HG03280 (cell line): ENCODE results near the gene MAPKAP1.
"Not testable (repeated sequence)": the region's sequence is repeated elsewhere in the genome, so short reads cannot be mapped to it uniquely, and the experiment has no call there.

Source experiments
- ATAC-seq: cut with Tn5 transposase; IDR thresholded peaks from one replicate; pipeline ENCODE4 v1.9.1; 2021; ENCODE audit warnings: mild to moderate bottlenecking, moderate library complexity; ENCODE audit not compliant: unreplicated experiment

Gene MAPKAP1

DNA sequence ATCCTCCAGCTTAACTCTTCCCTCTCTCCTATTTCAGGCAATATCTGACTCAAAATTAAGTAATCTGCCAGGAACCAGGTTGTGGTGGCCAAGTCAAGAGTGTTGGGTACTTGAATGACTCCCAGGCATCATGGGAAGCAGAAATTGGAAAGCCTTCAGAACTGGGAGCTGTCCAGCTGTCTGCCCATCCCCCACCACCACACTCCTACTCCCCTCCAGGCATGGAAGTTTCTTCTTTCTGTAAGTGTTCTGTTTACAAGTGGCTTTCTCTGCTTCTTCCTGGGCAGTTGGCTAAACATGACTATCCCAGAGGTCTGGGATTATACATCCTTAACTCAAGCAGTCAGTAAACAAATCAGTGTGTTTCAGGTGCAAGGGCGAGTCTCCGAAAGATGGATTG lies 25.6 kb upstream of the MAPKAP1 start:
- ATAC-seq = no peak

DNA sequence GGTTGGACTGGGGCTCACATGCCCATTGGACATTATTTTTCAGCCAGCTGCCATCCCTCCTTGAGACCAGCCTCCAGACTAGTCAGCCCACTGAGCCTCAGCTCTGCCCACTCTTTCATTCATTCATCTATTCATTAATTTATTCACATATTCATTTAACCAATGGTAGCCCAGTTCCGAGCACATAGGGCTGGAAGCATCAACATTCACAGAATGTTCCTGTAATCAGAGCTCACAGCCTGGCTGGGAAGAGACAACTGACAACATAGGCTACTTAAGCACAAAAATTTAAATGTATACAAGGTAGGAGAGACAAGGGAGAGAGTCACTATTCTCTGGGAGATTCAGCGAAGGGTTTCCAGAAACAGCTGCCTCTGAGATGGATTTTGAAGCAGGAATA lies 23.2 kb upstream of the MAPKAP1 start:
- no peak for ATAC-seq

DNA sequence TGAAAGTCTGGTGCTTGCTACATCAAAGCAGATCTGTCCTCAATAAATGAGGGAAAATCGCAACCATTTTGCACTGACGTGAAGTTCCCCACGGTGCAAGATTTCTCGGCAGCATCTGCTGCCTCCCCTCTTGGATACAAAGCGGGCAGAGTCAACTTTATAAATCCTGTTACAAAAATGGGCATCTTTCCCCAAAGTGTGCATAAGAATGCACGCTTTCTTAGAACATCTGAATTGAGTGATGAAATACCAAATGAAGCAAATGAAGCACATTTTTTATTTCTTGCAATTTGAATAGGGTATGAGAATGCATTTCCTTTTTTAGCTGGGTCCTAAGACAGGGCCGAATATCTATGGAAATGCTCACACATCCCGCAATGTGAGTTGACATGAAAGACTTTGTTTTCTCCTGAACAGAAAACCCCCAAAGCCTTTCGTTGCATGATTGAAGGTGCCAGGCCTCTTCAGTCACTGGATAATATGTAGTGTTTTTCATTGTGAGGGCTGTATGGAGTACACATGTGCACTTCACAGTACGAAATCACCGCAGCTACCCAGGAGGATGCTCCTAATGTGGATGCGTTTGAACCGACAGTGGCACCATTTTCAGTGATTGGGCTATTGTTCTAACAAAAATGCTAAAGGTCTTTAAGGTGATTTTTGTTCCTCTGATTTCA lies 19.6 kb upstream of the MAPKAP1 start:
- ATAC-seq = no peak

- ATAC-seq = peak; percentile 13
Measured at GRCh38 chr9:125707472-125707804, 430 bp upstream of the MAPKAP1 start.

GRCh38 chr9:125705893-125706292 lies 1.1 kb downstream of the MAPKAP1 start:
- no peak for ATAC-seq

DNA sequence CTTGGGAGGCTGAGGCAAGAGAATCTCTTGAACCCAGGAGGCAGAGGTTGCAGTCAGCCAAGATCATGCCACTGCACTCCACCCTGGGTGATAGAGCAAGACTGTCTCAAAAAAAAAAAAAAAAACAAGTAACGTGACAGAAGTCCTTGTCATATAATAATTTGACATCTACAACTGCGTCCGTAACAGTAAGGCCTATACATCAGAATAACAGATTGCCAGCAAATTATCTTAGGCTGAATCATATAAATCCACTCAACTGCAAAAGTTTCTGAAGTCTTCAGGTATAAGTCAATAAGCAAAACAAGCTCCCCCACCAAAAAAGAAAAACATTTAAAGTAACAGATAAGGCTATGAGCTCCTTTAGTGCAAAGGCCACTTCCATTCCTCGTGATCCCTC lies 3.3 kb downstream of the MAPKAP1 start:
- ATAC-seq = no peak

DNA sequence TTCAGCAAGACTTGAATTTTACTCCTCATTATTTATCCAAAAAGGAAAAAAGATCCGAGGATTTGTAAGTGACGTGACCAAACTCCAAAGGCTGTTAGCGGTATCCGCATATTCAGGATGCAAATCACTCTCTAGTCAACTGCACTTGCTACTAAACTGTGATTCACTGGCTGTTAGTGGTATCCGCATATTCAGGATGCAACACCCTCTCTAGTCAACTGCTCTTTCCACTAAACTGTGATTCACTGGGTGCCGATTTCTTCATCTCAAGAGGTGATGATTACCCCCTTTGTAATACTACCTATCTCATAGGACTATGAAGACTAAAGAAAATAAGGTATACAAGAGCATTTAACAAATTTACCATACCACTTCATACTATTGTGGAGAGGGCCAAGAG lies 5.7 kb downstream of the MAPKAP1 start:
- ATAC-seq = peak; percentile 47

- peak; percentile 75 for ATAC-seq
Measured at GRCh38 chr9:125700791-125701190, 6.2 kb downstream of the MAPKAP1 start.

DNA sequence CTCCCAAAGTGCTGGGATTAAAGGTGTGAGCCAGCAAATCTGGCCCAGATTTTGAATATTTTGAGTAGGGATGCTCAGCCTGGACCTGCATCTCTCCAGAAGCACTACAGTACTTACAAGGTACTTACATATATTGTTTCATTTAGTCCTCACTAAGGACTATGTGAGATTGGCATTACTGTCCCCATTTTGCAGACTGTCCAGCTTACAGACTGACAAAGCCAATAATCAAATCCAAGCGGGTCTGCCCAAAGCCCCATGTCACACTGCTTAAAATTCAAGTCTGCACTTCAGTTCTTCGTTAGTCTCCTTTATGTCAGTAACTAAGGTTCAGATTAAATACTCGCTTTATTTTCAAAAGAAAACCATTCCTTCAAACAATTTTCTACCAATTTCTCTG lies 7.1 kb downstream of the MAPKAP1 start:
- no peak for ATAC-seq

DNA sequence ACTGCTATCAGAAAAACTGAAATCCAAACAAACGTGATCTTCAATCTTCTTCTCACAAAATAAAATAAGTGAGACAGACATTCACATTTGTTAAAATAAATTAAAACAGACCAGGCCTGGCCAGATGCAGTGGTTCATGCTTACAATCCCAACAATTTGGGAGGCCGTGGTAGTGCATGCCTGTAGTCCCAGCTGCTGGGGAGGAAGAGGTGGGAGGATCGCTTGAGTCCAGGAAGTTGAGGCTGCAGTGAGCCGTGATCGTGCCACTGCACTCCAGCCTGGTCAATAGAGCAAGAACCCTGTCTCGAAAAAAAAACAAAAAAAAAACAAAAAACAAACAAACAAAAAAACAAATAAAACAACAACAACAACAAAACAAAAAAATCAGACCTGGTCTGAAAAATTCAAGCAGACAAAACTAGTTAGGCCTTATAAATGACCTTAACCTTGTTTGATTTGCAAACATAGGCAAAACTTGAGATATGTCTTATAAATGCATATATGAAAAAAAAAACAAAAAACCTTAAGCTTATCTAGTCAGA lies 10.8 kb downstream of the MAPKAP1 start:
- ATAC-seq = no peak

DNA sequence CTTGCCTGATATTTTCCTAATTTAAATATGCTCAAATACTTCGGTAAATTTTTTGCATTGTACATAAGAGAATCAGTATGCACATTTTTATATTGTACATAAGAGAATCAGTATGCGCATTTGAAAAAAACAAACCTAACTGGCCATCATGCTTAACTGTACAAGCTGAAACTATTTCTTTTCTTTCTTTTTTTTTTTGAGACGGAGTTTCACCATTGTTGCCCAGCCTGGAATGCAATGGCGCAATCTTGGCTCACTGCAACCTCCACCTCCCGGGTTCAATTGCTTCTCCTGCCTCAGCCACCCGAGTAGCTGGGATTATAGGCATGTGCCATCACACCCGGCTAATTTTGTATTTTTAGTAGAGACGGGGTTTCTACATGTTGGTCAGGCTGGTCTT lies 11.5 kb downstream of the MAPKAP1 start:
- ATAC-seq = not testable (repeated sequence)

GRCh38 chr9:125694478-125694877 lies 12.5 kb downstream of the MAPKAP1 start:
- no peak for ATAC-seq

DNA sequence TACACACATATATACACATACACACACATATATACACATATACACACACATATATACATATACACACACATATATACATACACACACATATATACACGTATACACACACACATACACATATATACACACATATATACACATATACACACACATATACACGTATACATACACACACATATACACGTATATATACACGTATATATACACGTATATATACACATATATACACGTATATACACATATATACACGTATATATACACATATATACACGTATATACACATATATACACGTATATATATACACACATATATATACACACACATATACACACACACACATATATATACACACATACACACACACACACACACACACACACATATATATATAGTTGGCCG lies 13.5 kb downstream of the MAPKAP1 start:
- not testable (repeated sequence) for ATAC-seq

GRCh38 chr9:125691869-125692268 lies 15.1 kb downstream of the MAPKAP1 start:
- ATAC-seq = no peak

DNA sequence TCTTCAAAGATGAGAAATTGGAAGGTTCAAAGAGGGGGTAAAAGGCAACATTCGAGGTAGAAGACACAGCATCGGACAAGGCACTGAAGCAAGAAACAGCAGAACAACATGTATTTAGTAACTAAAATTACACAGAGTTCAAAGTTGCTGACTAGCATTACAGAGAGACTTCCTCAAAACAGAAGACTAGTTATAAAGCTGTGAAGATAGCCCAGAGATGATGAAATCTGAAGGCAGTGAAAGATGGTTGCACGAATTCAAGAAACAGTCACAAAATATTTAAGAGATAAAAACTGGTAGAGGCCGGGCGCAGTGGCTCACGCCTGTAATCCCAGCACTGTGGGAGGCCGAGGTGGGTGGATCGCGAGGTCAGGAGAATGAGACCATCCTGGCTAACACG lies 16.3 kb downstream of the MAPKAP1 start:
- ATAC-seq = no peak

DNA sequence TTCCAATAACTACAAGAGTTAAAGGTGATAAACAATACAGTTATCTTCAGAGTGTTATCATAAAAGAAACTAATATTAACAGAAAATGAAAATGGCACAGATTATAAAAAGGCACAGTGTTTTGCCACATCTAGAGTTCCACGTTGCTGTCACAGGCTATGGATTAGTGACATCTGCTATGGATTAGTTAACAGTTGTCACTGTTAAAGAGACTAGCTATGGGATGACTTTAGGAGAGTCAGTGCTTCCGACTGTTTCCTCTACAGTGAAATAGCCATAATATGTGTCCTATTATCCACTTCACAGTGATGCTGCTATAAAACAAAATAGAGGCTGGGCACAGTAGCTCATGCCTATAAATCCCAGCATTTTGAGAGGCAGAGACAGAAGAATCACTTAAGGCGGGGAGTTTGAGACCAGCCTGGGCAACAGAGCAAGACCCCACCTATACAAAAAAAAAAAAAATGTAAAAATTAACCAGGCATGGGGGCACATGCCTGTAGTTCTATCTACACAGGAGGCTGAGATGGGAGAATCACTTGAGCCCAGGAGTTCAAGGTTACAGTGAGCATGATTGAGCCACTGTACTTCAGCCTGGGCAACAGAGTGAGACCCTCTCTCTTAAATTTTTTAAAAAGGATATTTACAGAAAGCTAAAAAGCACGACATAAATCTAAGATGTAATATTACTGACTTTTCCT lies 19.7 kb downstream of the MAPKAP1 start:
- no peak for ATAC-seq

DNA sequence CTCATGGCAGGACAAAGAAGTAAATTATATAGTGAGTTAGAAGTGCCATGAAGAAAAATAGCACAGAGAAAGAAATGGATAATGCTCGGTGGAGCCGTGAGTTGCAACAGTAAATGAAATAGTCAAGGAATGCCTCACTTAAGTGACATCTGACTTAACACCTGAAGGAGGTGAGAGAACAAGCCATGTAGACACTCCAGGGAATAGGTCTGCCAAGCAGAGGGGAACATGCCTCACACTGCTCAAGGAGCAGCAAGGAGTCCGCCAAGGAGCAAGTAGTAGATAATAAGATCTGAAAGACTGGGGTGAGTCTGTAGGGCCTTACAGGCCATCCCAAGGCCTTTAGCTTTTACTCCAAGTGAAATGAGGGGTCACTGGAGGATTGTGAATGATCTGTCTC lies 21.8 kb downstream of the MAPKAP1 start:
- ATAC-seq = no peak

DNA sequence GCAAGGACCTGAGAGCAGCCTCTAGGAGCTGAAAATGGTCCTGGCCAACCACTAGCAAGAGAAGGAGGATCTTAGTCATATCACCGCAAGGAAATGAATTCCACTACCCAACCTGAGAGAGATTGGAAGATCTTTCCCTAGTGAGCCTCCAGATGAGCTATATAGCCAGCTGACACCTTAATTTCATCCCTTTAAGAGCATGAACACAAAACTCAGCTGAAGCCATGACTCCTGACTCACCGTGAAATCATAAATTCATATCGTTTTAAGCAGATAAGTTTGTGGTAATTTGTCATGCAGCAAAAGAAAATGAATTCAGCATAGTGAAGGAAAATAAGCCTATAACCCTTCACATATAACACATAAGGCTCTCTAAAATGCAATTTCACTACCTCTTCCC lies 23.5 kb downstream of the MAPKAP1 start:
- ATAC-seq = no peak

- ATAC-seq = no peak
Measured at GRCh38 chr9:125682340-125682739, 24.7 kb downstream of the MAPKAP1 start.

DNA sequence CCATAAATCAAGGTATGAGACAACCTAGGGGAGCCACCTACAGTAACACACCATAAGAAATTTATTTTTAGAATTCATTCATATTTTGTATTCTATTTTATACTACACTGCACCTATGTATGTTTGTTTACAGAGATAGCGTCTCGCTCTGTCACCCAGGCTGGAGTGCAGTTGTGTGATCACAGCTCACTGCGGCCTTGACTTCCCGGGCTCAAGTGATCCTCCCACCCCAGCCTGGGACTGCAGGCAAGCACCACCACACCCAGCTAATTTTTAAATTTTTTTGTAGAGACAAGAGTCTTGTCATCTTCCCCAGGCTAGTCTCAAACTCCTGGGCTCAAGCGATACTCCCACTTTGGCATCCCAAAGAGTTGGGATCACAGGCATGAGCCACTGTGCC lies 25.4 kb downstream of the MAPKAP1 start:
- no peak for ATAC-seq

- ATAC-seq = no peak
Measured at GRCh38 chr9:125681086-125681622, 25.9 kb downstream of the MAPKAP1 start.

DNA sequence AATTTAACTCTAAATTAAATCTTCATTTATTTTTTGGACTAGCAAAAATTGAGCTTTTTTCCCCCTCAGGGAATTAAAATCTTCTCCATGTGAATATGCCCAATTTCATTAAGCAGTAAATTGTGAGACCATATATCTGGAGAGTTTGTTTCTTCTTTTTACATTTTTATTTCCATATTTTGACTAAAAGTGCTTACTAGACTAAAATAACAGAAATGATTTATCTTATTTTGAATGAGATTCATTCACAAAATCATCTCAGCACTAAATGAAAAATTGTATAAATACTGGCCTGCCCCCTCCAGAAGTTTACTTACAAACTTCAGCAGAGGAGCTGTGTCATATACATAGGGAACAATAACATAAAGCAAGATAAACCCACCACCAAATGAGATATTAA lies 26.6 kb downstream of the MAPKAP1 start:
- no peak for ATAC-seq
